LHCN-M2 (cell line): ENCODE results near the gene SMCP. TPM values are rescaled to one million over a fixed set of nuclear protein-coding genes. Genes with fewer than 3 reads are reported as not detected.

Experiments used
- DNase-seq: peaks from one replicate; pipeline ENCODE4 v3.0.0-alpha.2; 2012; ENCODE audit warnings: low read depth
- polyA plus RNA-seq: library from polyadenylated mRNA; unstranded; fragments of >200 nt; gene quantifications from one replicate; pipeline ENCODE4 v1.2.1, GENCODE V29; 2012; ENCODE audit warnings: missing spikeins
- total RNA-seq: library from RNA; depleted of rRNA; stranded (reverse); fragments of >200 nt; gene quantifications from 2 replicates; pipeline ENCODE4 v1.2.3, GENCODE V29; 2014; rRNA removed

SMCP gene, protein sequence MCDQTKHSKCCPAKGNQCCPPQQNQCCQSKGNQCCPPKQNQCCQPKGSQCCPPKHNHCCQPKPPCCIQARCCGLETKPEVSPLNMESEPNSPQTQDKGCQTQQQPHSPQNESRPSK
- total RNA-seq, result not detected in 2 replicates
- polyA plus RNA-seq, result not detected

DNA sequence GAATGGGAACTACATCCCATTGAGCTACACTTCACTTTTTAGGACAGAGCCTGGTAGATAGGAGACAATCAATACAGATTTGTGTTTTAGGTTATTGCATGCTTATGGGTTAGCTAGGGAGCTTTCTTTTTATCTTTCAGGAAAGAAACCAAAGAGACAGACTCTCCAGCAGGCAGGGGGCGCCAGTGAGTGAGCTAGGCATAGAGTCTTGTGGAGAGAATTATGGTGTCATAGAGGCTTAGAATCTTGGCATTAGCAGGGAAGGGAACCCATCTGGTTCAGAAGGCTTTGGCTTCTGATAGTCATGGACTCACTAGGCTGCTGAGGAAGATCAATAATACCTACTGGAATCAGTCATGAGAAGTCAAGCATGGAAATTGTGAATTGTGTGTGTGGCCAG, at the start of gene SMCP:
Gene SMCP (plus strand): TSS at position 281 of the 400 bp plus-strand sequence. CDS start 6,101 bp downstream, outside the sequence.
- DNase-seq, result no peak

DNA sequence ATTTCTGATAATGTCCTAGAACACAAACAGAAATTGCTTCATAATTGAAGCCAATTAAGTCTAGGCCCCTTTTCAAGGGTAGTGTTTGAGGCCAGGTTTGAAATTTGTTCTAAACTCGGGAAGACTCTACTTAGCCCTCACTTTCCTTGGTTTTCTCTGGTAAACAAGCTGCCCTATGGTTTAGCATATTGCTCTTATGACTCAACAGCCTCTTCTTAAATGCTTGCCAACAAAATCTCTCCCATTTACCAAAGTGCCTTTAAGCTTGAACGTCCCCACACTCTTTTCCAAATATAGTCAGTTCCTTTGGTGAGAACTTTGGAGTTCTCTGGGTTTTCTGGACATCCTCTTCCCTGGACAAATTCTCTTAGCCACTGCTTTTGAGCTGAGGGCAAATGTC, 41.3 kb upstream of the SMCP start:
- no peak for DNase-seq

DNA sequence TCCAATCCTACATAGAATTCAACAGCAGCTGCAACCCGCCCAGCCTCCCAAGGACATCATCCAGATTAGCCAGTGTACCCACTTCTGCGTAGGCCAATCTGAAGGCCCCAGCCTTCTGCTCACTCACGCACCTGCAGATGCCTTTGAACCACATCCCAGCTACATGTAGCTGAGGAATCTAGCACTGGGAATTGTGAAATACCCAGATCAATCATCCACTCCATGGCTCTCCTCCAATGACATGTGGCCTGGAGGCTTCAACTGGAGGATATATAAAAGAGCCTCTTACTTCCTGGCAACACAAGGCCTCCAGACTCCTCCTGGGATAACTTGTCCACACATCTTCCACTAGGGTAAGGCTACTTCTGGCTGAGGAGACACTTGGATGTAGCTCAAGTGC, 35.6 kb upstream of the SMCP start, which contains the start of gene LCE6A:
Gene LCE6A (plus strand): TSS at position 301 of the 400 bp plus-strand sequence. CDS start 665 bp downstream, outside the sequence.
- DNase-seq, result no peak

DNA sequence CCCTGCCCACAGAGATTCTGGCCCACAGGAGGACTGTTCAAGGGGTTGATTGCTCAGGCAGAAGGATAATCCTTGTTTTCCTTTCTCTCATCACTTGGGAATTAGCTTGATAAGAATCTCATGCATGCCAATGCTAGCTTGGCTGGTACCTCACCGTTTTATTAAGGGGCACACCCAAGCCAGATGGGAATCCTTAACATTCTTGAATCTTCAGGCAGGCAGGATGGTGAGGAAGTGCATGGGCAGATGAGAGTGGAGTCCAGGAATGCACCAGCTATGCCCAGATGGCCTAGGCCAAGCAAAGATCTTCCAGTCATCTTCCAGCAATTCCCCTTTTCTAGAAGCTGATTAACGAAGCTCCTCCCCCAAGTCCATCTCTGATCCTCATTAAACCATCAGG, 22.5 kb upstream of the SMCP start:
- no peak for DNase-seq

DNA sequence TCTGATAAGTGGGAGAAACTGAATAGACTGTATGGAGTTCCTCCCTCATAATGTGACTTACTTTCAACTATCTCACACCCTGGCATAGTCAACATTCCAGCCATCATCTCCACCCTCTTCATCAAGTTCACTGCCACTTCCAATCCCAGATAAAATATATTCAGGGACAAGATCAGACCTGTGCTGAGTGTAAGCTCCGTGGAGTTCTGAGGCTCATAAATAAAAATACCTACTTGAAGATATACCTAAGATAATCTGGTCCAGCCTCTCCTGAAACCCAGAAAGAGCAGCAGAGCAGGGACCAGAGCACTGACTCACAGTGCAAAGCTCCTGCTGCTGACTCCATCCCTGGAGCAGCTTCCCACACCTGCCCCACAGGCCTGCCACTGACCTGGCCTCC, 20.1 kb upstream of the SMCP start:
- no peak for DNase-seq

DNA sequence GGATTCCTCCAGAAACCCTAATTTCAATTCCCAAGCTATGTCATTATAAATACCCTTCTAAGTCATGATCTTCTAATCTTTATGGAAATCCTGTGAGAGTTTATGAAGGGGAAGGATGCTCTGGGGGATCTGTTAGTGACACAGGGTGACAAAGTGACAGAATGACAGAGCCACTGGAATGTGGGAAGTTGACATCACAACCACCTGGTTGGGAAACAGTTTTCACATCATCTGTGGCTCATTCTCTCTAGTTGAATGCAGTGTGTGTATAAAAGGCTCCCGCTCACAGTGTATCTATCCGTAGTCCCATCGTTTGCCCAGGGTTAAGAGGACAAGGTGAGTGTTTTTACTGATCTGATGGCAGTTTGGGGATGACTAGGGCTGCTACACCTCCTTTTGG, 18.4 kb upstream of the SMCP start, which contains the start of gene LCE7A:
Gene LCE7A (plus strand): TSS at position 301 of the 400 bp plus-strand sequence. CDS start 702 bp downstream, outside the sequence.
- no peak for DNase-seq

DNA sequence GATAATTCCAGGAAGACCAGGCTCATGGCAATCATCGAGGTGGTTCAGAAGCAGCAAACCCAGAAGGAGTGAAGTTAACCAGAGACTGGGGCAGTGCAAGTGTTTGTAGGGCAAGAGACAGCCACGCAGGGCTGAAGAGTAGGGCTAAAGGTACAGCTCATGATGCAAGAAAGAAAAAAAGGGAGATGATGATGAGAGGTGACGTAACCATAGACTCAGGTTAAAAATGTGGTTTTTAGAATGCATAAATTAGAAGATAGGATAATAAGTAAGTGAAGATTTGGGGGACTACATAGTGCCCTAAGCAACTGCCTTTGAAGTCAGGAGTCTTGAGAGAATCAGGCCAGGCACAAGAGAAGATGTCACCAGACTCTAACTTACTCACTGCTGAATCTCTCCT, 18.0 kb upstream of the SMCP start:
- DNase-seq, result no peak

GRCh38 chr1:152861374-152861773, 16.7 kb upstream of the SMCP start:
- no peak for DNase-seq

GRCh38 chr1:152864443-152864842, 13.7 kb upstream of the SMCP start:
- no peak for DNase-seq

DNA sequence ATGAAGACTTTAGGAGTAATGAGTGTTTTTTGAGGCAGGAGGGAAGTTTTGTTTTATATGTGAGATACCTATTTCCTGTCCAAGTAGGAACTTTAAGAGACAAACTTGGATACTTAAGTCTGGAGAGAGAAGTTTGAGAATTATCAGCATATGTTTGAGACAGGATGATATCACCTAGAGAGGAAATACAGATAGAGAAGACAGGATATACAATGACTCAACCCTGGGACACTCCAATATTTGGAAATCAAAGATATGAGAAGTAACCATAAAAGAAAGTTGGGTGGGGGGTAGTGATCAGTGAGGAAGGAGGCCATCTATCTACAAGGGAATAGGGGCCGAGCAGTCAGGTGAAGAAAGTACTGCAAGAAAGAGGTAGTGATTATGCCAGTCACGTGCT, 11.8 kb upstream of the SMCP start:
- DNase-seq, result no peak

- DNase-seq, result peak; percentile 50
These were observed 8.2 kb upstream of the SMCP start for GRCh38 chr1:152869808-152870419.

GRCh38 chr1:152870831-152871730, 7.0 kb upstream of the SMCP start:
- DNase-seq, result peak; percentile 7

DNA sequence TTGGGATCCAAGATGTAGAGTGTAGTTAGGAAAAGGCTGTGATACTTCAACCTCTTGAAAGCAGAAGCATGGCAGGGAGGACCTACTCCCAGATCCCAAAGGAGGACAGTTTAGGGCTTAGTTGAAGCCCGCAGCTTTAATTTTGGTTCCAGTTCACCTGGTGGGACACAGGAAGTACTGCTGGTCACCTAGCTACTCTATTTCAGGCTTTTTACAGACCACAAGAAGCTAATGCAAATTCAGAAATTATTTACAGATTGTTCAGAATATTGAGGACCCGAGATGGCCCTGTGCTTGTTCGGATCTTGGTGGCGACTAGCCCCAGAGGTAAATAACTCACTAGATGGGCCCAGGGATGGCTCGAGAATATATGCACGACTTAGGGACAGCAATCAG, 6.4 kb upstream of the SMCP start:
- DNase-seq, result no peak

DNA sequence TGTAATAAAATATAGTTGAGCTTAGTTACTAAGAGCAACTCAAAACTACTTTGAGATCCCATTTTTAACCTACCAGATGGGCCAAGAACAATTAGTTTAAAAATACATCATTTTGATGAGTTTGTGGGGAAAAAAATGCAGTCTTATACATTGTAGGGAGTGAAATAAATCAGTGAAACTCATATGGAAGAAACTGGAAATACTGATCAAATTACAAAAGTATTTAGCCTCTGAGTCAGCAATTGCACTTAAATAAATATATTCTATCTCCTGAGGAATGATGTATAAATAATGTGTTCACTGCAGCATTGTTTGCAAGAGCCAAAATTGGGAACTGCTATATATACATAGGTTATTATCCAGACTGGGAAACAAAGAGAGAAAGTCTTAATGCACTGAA, 4.6 kb upstream of the SMCP start:
- DNase-seq, result no peak

DNA sequence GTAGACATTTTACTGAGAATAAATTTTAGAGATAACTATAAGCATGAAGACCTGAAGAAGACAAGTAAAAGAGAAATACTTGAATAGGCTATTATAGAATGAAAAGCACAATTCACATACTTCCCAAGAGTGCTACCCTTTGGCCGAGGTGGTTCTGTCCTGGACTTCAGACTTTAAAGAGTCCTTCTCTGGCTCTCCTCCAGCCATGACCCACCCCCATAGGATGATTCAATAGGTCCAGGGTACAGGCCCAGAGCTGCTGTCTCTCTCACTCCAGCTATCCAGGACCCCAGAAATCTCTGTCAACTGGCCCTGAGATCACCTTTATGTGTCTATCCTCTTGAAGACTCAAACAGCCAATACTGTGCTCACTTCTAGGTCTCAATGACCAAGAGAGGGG, 1.3 kb upstream of the SMCP start:
- DNase-seq, result no peak

DNA sequence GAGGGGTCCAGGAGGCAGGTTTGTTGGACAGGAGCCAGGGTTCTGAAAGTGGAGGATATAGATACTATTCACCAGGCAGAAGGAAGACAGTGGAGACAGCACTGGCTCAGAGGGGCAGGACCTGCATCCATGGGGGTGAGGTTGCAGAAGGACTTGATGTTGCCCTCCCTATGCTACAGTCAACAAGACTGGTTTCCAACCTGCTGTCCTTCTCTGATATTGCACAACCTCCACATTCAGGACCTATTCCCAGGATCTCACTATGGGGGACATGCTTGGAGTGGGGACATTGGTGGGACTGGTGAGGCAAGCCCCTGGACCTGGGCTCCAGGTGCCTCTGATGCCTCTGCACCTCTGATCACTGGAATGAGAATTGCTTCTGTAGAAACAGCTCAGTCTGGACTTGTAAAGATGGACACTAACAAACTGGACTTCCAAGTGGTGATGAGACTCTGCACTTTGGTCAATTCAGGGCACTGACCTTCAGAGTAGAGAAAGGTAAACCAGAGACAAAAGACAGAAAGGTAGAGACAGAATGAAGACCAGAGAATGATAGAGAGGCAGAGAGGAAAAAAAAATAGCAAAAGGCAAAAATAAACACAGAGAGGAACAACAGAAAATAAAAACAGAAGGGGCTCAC, 1.6 kb downstream of the SMCP start:
- no peak for DNase-seq

DNA sequence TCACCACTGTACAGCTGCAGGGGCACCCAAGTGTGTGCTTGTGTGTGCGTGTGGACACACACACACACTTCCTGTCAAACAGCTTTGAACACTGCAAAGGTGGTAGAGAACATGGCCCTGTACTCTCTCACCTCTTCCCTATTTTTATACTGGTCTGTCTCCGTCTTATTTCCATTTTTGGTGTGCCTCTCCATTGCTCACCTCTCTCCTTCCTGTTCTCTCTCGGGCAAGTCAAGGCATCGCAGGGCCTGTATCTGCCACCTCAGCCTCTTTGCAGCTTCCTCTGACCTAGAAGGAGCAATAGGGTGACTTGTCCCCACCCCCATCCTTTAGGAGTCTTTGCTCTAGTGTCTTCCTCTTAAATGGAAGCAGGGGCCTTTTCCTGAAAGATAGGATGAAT, 2.2 kb downstream of the SMCP start:
- no peak for DNase-seq

GRCh38 chr1:152880907-152881306, 2.8 kb downstream of the SMCP start:
- no peak for DNase-seq

DNA sequence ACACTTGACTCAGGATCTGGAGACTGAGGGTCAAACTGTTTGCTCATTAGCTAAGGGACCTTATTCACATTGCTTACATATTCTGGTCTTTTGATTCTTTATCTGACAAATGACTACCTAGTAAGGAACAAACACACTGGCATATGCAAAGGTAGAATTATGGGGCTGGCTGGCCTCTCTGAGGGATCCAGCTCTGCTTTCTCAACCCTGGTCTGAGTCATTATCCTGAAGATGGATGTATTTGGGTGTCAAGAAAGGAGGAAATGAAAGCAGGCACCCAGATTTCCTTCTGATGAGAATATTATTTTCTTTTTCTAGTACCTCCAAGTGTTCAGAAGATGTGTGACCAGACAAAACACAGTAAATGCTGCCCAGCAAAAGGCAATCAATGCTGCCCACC, 6.0 kb downstream of the SMCP start:
- DNase-seq, result no peak

GRCh38 chr1:152884506-152884905, 6.4 kb downstream of the SMCP start:
- DNase-seq, result no peak

DNA sequence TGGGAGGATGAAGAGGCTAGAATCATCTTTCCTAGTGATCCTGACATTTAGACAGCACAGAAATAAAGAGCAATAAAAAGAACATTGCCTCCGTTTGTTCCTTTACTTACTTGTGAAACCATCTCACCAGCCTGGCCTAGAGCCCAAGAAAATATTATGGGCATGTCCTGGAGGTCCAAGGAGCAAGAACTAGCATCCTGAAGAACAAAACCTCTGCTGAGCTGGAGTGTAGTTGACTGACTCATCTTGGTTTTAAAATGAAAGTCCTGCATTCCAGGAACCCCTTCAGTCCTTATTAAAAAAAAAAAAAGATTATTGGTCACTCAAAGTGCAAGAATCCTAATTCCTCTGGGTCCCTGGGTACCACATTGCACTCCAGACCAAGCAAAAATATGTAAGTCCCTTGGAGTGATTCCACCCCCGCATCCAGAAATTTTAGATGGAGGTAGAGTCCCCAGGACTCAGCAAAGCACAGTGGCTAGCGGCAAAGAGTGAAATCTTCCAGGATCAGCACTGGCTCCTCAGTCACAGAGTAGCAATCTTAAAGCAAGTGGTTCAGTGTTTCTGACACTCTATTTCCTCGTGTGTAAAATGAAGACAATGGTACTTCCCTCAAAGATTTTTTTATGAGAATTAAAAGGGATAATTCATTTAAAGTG, 7.0 kb downstream of the SMCP start:
- no peak for DNase-seq
